GM12891 (cell line): ENCODE data around the gene ARHGEF1.

ENCODE experiments used
- DNase-seq: peaks from one replicate; pipeline ENCODE4 v3.0.0; 2011; ENCODE audit warnings: low spot score; ENCODE audit not compliant: insufficient read length
- FAIRE-seq: peaks from 2 replicates; lab custom pipeline; 2011; peaks lifted over from hg19 to GRCh38; lab: Jason Lieb, UNC
- PAX5 ChIP-seq: IDR thresholded peaks from 2 replicates; pipeline ENCODE4 v1.6.1; 2011; ENCODE audit warnings: low read length, moderate library complexity, mild to moderate bottlenecking; ENCODE audit not compliant: insufficient read depth, severe bottlenecking
- POLR2A ChIP-seq: IDR thresholded peaks from 2 replicates; pipeline ENCODE4 v1.6.1; 2011; ENCODE audit warnings: low read depth, low read length, control low read depth
- POLR2AphosphoS5 ChIP-seq: IDR thresholded peaks from 2 replicates; pipeline ENCODE4 v1.6.1; 2011; ENCODE audit warnings: low read depth, low read length, control low read depth
- POU2F2 ChIP-seq: IDR thresholded peaks from 2 replicates; pipeline ENCODE4 v1.6.1; 2011; ENCODE audit warnings: low read depth, mild to moderate bottlenecking, control low read depth, low read length, moderate library complexity
- SPI1 ChIP-seq: IDR thresholded peaks from 2 replicates; pipeline ENCODE4 v1.6.1; 2011; ENCODE audit warnings: low read depth, low read length, control low read depth
- TAF1 ChIP-seq: IDR thresholded peaks from 2 replicates; pipeline ENCODE4 v1.6.1; 2011; ENCODE audit warnings: low read depth, low read length, control low read depth

ARHGEF1 gene

GRCh38 chr19:41861846-41862245, 21.1 kb upstream of the ARHGEF1 start:
- no peak for FAIRE-seq
- TF ChIP-seq SPI1 (no peak), POU2F2 (no peak), POLR2AphosphoS5 (no peak), PAX5 (no peak)
- DNase-seq, result no peak

- no peak for FAIRE-seq
- TF ChIP-seq POU2F2, result no peak
- TF ChIP-seq PAX5, result no peak
- no peak for TF ChIP-seq POLR2AphosphoS5
- TF ChIP-seq TAF1, result no peak
- no peak for TF ChIP-seq SPI1
- no peak for DNase-seq
These were observed 20.5 kb upstream of the ARHGEF1 start for GRCh38 chr19:41862445-41862986.

GRCh38 chr19:41863209-41863931, 19.6 kb upstream of the ARHGEF1 start:
- DNase-seq (no peak), FAIRE-seq (no peak)

GRCh38 chr19:41864374-41864773, 18.6 kb upstream of the ARHGEF1 start:
- DNase-seq (no peak), FAIRE-seq (no peak)
- TF ChIP-seq POLR2A (peak; percentile 70; the same call in 1 of the 2 replicates), POU2F2 (peak; percentile 46; the same call in 1 of the 2 replicates), SPI1 (no peak), TAF1 (no peak), PAX5 (no peak), POLR2AphosphoS5 (peak; percentile 61)

More at GRCh38 chr19:41863209-41863931, 19.6 kb upstream of the ARHGEF1 start:
- TF ChIP-seq POLR2A (no peak; the same call in 1 of the 2 replicates), TAF1 (no peak), PAX5 (no peak), POLR2AphosphoS5 (no peak), SPI1 (no peak), POU2F2 (no peak)

- no peak for FAIRE-seq
- peak; percentile 58 for TF ChIP-seq POLR2A
- no peak for TF ChIP-seq SPI1
- TF ChIP-seq POU2F2, result no peak
- no peak for TF ChIP-seq PAX5
- TF ChIP-seq TAF1, result no peak
- TF ChIP-seq POLR2AphosphoS5, result peak; percentile 84
- DNase-seq, result no peak
These were observed 16.7 kb upstream of the ARHGEF1 start for GRCh38 chr19:41866284-41866683.

- TF ChIP-seq SPI1 (no peak), POLR2AphosphoS5 (peak; percentile 59)
- FAIRE-seq, result no peak
These were observed 14.6 kb upstream of the ARHGEF1 start for GRCh38 chr19:41868120-41868988.

GRCh38 chr19:41868989-41869300, 14.0 kb upstream of the ARHGEF1 start:
- no peak for TF ChIP-seq SPI1
- 0 out of 2 replicates have a peak, but pooled peaks have one; percentile 11 for TF ChIP-seq POLR2AphosphoS5
- no peak for FAIRE-seq
- DNase-seq, result no peak

More at GRCh38 chr19:41868120-41868988, 14.6 kb upstream of the ARHGEF1 start:
- no peak for DNase-seq

- DNase-seq, result no peak
These were observed 13.5 kb upstream of the ARHGEF1 start for GRCh38 chr19:41869374-41869955.

GRCh38 chr19:41870401-41870873, 12.5 kb upstream of the ARHGEF1 start:
- DNase-seq, result no peak
- no peak for TF ChIP-seq TAF1
- peak; percentile 40; the same call in 1 of the 2 replicates for TF ChIP-seq POLR2A
- FAIRE-seq, result no peak

More at GRCh38 chr19:41869374-41869955, 13.5 kb upstream of the ARHGEF1 start:
- 0 out of 2 replicates have a peak, but pooled peaks have one; percentile 47 for TF ChIP-seq POLR2A
- no peak for TF ChIP-seq SPI1
- FAIRE-seq, result no peak
